H9 (cell line): ENCODE data around the gene IGFBP1. TPM values are rescaled to one million over a fixed set of nuclear protein-coding genes. Genes with fewer than 3 reads are reported as not detected.

Experiments used
- DNase-seq: peaks from one replicate; pipeline ENCODE4 v3.0.0-alpha.2; 2017
- H2AFZ ChIP-seq: one replicate; pipeline ENCODE4 v1.6.1; 2013; ENCODE audit warnings: mild to moderate bottlenecking, low read length, control low read depth, moderate library complexity
- H2AK5ac ChIP-seq: 2 replicates; pipeline ENCODE4 v1.6.1; 2013; ENCODE audit warnings: low read length, control low read depth, mixed read lengths; ENCODE audit not compliant: insufficient read length
- H2BK120ac ChIP-seq: one replicate; pipeline ENCODE4 v1.6.1; 2013; ENCODE audit warnings: low read depth, mild to moderate bottlenecking, low read length, control low read depth, inconsistent platforms; ENCODE audit not compliant: poor library complexity, severe bottlenecking
- H2BK12ac ChIP-seq: 2 replicates; pipeline ENCODE4 v1.6.1; 2013; ENCODE audit warnings: low read length, control low read depth, mixed read lengths, low read depth; ENCODE audit not compliant: insufficient read length
- H2BK15ac ChIP-seq: 2 replicates; pipeline ENCODE4 v1.6.1; 2013; ENCODE audit warnings: low read depth, low read length, control low read depth
- H2BK20ac ChIP-seq: one replicate; pipeline ENCODE4 v1.6.1; 2013; ENCODE audit warnings: low read depth, mild to moderate bottlenecking, low read length, control low read depth, inconsistent platforms; ENCODE audit not compliant: poor library complexity, severe bottlenecking
- H2BK5ac ChIP-seq: 2 replicates; pipeline ENCODE4 v1.6.1; 2013; ENCODE audit warnings: low read length, control low read depth, mixed read lengths; ENCODE audit not compliant: insufficient read length
- H3K14ac ChIP-seq: 2 replicates; pipeline ENCODE4 v1.6.1; 2013; ENCODE audit warnings: low read length, control low read depth; ENCODE audit not compliant: insufficient read depth
- H3K18ac ChIP-seq: 2 replicates; pipeline ENCODE4 v1.6.1; 2013; ENCODE audit warnings: low read depth, mild to moderate bottlenecking, mixed read lengths, low read length, control low read depth; ENCODE audit not compliant: insufficient read length
- H3K23ac ChIP-seq: 2 replicates; pipeline ENCODE4 v1.6.1; 2013; ENCODE audit warnings: low read length, control low read depth, mixed read lengths, low read depth; ENCODE audit not compliant: insufficient read length
- H3K23me2 ChIP-seq: 2 replicates; pipeline ENCODE4 v1.6.1; 2013; ENCODE audit warnings: low read depth, mild to moderate bottlenecking, mixed read lengths, low read length, control low read depth; ENCODE audit not compliant: insufficient read length, poor library complexity, severe bottlenecking
- H3K27ac ChIP-seq: 2 replicates; pipeline ENCODE4 v1.5.1; 2013; ENCODE audit warnings: low read length, control low read depth, mixed read lengths, low read depth; ENCODE audit not compliant: insufficient read length
- H3K27me3 ChIP-seq: 2 replicates; pipeline ENCODE4 v1.6.1; 2013; ENCODE audit warnings: low read length, control low read depth, inconsistent platforms; ENCODE audit not compliant: insufficient read depth
- H3K4ac ChIP-seq: 2 replicates; pipeline ENCODE4 v1.6.1; 2013; ENCODE audit warnings: low read depth, mild to moderate bottlenecking, control low read depth, inconsistent platforms, low read length, moderate library complexity
- H3K4me1 ChIP-seq: 2 replicates; pipeline ENCODE4 v1.6.1; 2013; ENCODE audit warnings: low read length, control low read depth, inconsistent platforms; ENCODE audit not compliant: insufficient read depth
- H3K4me2 ChIP-seq: 2 replicates; pipeline ENCODE4 v1.6.1; 2013; ENCODE audit warnings: low read length, control low read depth, mixed read lengths; ENCODE audit not compliant: insufficient read length, insufficient read depth
- H3K56ac ChIP-seq: 2 replicates; pipeline ENCODE4 v1.6.1; 2013; ENCODE audit warnings: low read depth, mild to moderate bottlenecking, mixed read lengths, low read length, control low read depth; ENCODE audit not compliant: insufficient read length
- H3K79me1 ChIP-seq: 2 replicates; pipeline ENCODE4 v1.6.1; 2013; ENCODE audit warnings: low read depth, mild to moderate bottlenecking, moderate library complexity, low read length, control low read depth, inconsistent platforms; ENCODE audit not compliant: insufficient read depth, poor library complexity, severe bottlenecking
- H3K79me2 ChIP-seq: 2 replicates; pipeline ENCODE4 v1.6.1; 2013; ENCODE audit warnings: low read length, control low read depth, inconsistent platforms; ENCODE audit not compliant: insufficient read depth
- H3K9ac ChIP-seq: 2 replicates; pipeline ENCODE4 v1.6.1; 2013; ENCODE audit warnings: low read length, control low read depth, mixed read lengths; ENCODE audit not compliant: insufficient read length; ENCODE audit errors: extremely low read depth
- H3K9me3 ChIP-seq: one replicate; pipeline ENCODE4 v1.6.1; 2013; ENCODE audit warnings: low read depth, low read length, inconsistent platforms; ENCODE audit not compliant: control insufficient read depth
- H3T11ph ChIP-seq: one replicate; pipeline ENCODE4 v1.6.1; 2013; ENCODE audit warnings: mild to moderate bottlenecking, low read length, control low read depth, inconsistent platforms
- H4K20me1 ChIP-seq: one replicate; pipeline ENCODE4 v1.6.1; 2013; ENCODE audit not compliant: control insufficient read depth, insufficient read length, insufficient read depth
- H4K5ac ChIP-seq: 2 replicates; pipeline ENCODE4 v1.6.1; 2013; ENCODE audit warnings: low read depth, mild to moderate bottlenecking, mixed read lengths, low read length, control low read depth; ENCODE audit not compliant: insufficient read length
- H4K8ac ChIP-seq: replicated peaks from 2 replicates; pipeline ENCODE4 v1.6.1; 2013; ENCODE audit warnings: low read length, control low read depth, mixed read lengths, low read depth; ENCODE audit not compliant: insufficient read length
- H4K91ac ChIP-seq: 2 replicates; pipeline ENCODE4 v1.6.1; 2013; ENCODE audit warnings: low read depth, mild to moderate bottlenecking, moderate library complexity, mixed read lengths, low read length, control low read depth; ENCODE audit not compliant: insufficient read length
- H3K27ac Mint-ChIP-seq, 3 experiments: 2 replicates in 2 of 3; 3 replicates in 1 of 3; pipeline ENCODE4 v1.8.0; 2020 to 2021; ENCODE audit warnings: mixed read lengths in 3 of 3, mild to moderate bottlenecking in 1 of 3, moderate library complexity in 1 of 3
- H3K27me3 Mint-ChIP-seq: 2 replicates; pipeline ENCODE4 v1.8.0; 2021; ENCODE audit warnings: low read depth, mild to moderate bottlenecking, moderate library complexity, mixed read lengths
- H3K36me3 Mint-ChIP-seq, 3 experiments: 2 replicates in 2 of 3; 3 replicates in 1 of 3; pipeline ENCODE4 v1.8.0; 2020 to 2021; ENCODE audit warnings: low read depth in 3 of 3, mixed read lengths in 3 of 3; ENCODE audit not compliant: insufficient read depth in 1 of 3
- H3K4me1 Mint-ChIP-seq, 2 experiments: 2 replicates each; pipeline ENCODE4 v1.8.0; 2020; ENCODE audit warnings: mixed read lengths in 2 of 2
- H3K4me3 Mint-ChIP-seq, 2 experiments: 2 replicates in 1 of 2; 3 replicates in 1 of 2; pipeline ENCODE4 v1.8.0; 2020 to 2021; ENCODE audit warnings: mild to moderate bottlenecking in 2 of 2, mixed read lengths in 2 of 2, moderate library complexity in 1 of 2
- H3K9me3 Mint-ChIP-seq, 2 experiments: 2 replicates in 1 of 2; 3 replicates in 1 of 2; pipeline ENCODE4 v1.8.0; 2020; ENCODE audit warnings: mild to moderate bottlenecking in 2 of 2, mixed read lengths in 2 of 2, moderate library complexity in 1 of 2
- WGBS: extraction: QIAGEN DNeasy Blood & Tissue Kit; methylation state at CpG from one replicate; pipeline ENCODE4 v1.1.7; 2013; ENCODE audit warnings: missing lambda C conversion rate, low lambda C conversion rate, mixed read lengths; ENCODE audit not compliant: insufficient read length; ENCODE audit errors: extremely low coverage; 5-methylcytosine and 5-hydroxymethylcytosine counted together
- total RNA-seq: library from RNA; stranded (reverse); gene quantifications from 2 replicates; pipeline ENCODE4 v1.2.1, GENCODE V29; 2021
- TF ChIP-seq, protein P1 (sequence below): fragments of 200-600 bp; sonication (generic); conservative IDR thresholded peaks from 3 replicates; pipeline ENCODE4 v1.8.0; 2021; ENCODE audit warnings: antibody characterized with exemption, mild to moderate bottlenecking

Gene IGFBP1
- total RNA-seq, 1 experiment from 2014 or later: not detected

GRCh38 chr7:45885264-45885882, 2.9 kb upstream of the IGFBP1 start:
- TF ChIP-seq, protein P1, sequence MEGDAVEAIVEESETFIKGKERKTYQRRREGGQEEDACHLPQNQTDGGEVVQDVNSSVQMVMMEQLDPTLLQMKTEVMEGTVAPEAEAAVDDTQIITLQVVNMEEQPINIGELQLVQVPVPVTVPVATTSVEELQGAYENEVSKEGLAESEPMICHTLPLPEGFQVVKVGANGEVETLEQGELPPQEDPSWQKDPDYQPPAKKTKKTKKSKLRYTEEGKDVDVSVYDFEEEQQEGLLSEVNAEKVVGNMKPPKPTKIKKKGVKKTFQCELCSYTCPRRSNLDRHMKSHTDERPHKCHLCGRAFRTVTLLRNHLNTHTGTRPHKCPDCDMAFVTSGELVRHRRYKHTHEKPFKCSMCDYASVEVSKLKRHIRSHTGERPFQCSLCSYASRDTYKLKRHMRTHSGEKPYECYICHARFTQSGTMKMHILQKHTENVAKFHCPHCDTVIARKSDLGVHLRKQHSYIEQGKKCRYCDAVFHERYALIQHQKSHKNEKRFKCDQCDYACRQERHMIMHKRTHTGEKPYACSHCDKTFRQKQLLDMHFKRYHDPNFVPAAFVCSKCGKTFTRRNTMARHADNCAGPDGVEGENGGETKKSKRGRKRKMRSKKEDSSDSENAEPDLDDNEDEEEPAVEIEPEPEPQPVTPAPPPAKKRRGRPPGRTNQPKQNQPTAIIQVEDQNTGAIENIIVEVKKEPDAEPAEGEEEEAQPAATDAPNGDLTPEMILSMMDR: no peak
- no peaks in the 10 kb centered on the region for H3K79me2 ChIP-seq
- peaks cover 9% of the 10 kb centered on the region for H3K4me1 ChIP-seq
- H3K4me2 ChIP-seq: no peak overlapping the region
- H3K79me1 ChIP-seq: no peaks in the 10 kb centered on the region
- WGBS: no CpG with 5 or more reads among the region's 7 CpGs
- peaks cover 0 to 2% of the 10 kb centered on the region in 2 experiments; a peak in 2 of 5 replicates for H3K9me3 Mint-ChIP-seq
- no peak for DNase-seq
- no peak overlapping the region for H2BK5ac ChIP-seq
- H3K36me3 Mint-ChIP-seq: no peaks in the 10 kb centered on the region
- no peak overlapping the region for H3T11ph ChIP-seq
- H3K27ac Mint-ChIP-seq: no peak overlapping the region
- peaks cover 14% of the 10 kb centered on the region; the same call in 1 of the 2 replicates for H3K27me3 ChIP-seq
- no peak overlapping the region for H3K9ac ChIP-seq
- no peak overlapping the region for H2AK5ac ChIP-seq
- H4K5ac ChIP-seq: no peak overlapping the region
- no peak overlapping the region for H3K56ac ChIP-seq
- no peak overlapping the region for H2BK15ac ChIP-seq
- H2BK12ac ChIP-seq: no peak overlapping the region
- H4K20me1 ChIP-seq: no peaks in the 10 kb centered on the region
- no peak overlapping the region; the same call in 1 of the 2 replicates for H3K14ac ChIP-seq
- no peak overlapping the region for H3K4me3 Mint-ChIP-seq
- no peak overlapping the region for H3K4ac ChIP-seq
- peaks cover 73% of the 10 kb centered on the region for H3K27me3 Mint-ChIP-seq
- H3K23ac ChIP-seq: no peak overlapping the region
- no peak overlapping the region for H2AFZ ChIP-seq
- H3K18ac ChIP-seq: no peak overlapping the region
- H4K91ac ChIP-seq: no peak overlapping the region
- H2BK20ac ChIP-seq: no peak overlapping the region
- H3K27ac ChIP-seq: no peak overlapping the region
- H4K8ac ChIP-seq: no peak overlapping the region
- H2BK120ac ChIP-seq: no peak overlapping the region
- H3K23me2 ChIP-seq: no peaks in the 10 kb centered on the region
- peaks cover 23 to 24% of the 10 kb centered on the region in 2 experiments for H3K4me1 Mint-ChIP-seq
- H3K9me3 ChIP-seq: no peaks in the 10 kb centered on the region
